Subcutaneous adipose tissue (tissue), 4 donors: ENCODE results near the gene RPS10. TPM values are rescaled to one million over a fixed set of nuclear protein-coding genes. Genes with fewer than 3 reads are reported as not detected.

Experiments
- CTCF ChIP-seq: fragments of 450-650 bp; IDR thresholded peaks from one replicate; pipeline ENCODE4 v1.5.1; 2016; ENCODE audit warnings: low read depth, mild to moderate bottlenecking, control low read depth, antibody characterized with exemption, moderate library complexity
- total RNA-seq, 4 donors: library from RNA; depleted of rRNA; stranded (reverse); fragments of >200 nt; gene quantifications; one replicate each; pipeline ENCODE4 v1.1.0, GENCODE V29; 2016

The RPS10 gene
- total RNA-seq, 4 donors from 2014 or later, result 1,387 to 2,386 (median 2,131) TPM

GRCh38 chr6:34436803-34437643 is 11.2 kb upstream of the RPS10 start:
- TF ChIP-seq CTCF, result no peak

DNA sequence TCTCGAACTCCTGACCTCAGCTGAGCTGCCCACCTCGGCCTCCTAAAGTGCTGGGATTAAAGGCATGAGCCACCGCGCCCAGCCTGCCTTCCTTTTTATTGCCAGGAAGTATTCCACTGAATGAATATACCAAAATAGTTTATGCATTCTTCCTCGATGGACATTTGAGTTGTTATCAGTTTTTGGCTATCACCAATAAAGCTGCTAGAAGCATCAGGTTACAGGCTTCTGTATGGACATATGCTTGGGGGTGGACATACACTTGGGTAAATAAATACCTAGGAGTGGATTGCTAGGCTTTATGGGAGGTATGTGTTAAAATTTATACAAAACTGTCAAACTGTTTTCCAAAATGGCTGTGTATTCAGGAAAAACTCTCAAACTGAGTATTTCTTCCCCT is 10.0 kb upstream of the RPS10 start:
- TF ChIP-seq CTCF, result no peak

DNA sequence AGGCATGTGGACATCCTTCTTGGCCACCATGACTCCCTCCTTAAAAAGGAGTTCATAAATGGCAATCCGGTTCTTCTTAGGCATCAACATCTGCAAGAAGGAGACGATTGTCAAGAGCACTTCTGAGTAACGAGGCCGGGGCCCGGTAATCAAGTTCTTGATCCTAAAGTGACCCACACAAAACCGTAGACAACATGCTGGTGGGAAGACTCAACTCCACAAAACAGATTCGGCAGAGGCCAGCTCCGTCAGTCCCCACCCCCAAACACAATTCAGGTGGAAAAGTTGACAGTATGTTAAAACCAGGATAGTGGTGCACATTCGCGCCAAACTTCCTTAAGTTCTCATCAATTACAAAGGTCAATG is 754 bp downstream of the RPS10 start:
- no peak for TF ChIP-seq CTCF

GRCh38 chr6:34424200-34425131 is 1.4 kb downstream of the RPS10 start:
- no peak for TF ChIP-seq CTCF

DNA sequence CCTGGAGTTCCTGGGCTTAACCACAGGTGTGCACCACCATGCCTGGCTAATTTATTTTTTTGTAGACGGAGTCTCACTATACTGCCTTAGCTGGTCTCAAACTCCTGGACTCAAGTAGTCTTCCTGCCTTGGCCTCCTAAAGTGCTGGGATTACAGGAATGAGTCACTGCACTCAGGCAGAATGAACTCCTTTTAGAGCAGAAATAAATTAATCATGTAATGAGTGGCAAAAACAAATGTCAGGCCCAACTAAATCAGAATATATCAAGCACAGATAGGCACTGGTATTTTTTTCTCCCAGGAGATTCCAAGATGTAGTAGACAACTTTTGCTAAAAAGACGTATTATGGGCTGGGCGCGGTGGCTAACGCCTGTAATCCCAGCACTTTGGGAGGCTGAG is 2.6 kb downstream of the RPS10 start:
- TF ChIP-seq CTCF, result no peak

DNA sequence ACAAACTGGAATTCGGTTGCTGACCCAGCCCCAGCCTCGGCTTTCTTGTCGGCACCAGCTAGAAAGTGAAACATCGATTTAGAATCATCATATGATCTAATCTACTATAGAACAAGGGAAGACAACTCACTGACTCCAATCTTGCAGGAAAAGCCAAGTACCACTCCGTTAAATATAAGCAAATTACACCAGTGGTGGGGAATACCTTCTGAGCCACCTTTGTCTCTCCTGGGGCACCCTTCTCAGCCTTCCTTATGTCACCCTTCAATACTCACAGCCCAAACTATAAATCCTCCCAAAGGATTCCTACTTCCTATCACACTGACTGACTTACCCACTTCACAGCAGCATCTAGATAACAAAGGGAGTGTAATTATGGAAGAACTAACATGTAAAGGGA is 7.5 kb downstream of the RPS10 start:
- no peak for TF ChIP-seq CTCF

DNA sequence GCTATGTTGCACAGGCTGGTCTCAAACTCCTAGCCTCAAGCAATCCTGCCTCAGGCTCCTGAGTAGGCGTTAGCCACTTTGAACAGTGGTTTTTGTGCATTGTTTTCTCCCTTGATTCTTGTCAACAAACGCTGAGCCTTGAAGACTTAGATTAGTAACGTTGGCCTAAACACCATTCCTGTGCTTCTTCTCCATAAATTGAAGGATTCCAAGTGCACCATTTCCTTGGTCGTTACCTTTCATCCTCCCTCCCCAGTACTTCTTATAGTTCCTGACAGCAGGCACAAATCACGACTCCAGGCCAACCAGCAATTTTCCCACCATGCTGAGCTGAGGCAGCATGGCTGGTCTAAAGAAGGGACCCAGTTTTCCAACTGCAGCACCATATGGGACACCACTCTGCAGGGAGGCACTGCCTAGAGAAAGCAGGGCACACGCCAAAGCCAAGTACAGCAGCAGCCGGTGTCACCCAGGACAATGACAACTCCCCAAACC is 8.9 kb downstream of the RPS10 start:
- no peak for TF ChIP-seq CTCF
